Endothelial cell (in vitro differentiated cells): ENCODE data around the gene XXYLT1. TPM values are rescaled to one million over a fixed set of nuclear protein-coding genes. Genes with fewer than 3 reads are reported as not detected.

Source experiments
- DNase-seq: peaks from one replicate; pipeline ENCODE4 v3.0.0; 2021; ENCODE audit warnings: low spot score
- H3K27ac Mint-ChIP-seq: one replicate; pipeline ENCODE4 v1.8.0; 2021; ENCODE audit warnings: mixed read lengths, inconsistent platforms; ENCODE audit not compliant: unreplicated experiment
- H3K27me3 Mint-ChIP-seq: one replicate; pipeline ENCODE4 v1.8.0; 2021; ENCODE audit warnings: mild to moderate bottlenecking, moderate library complexity, mixed read lengths, inconsistent platforms; ENCODE audit not compliant: unreplicated experiment
- H3K36me3 Mint-ChIP-seq: one replicate; pipeline ENCODE4 v1.8.0; 2021; ENCODE audit warnings: mild to moderate bottlenecking, low read depth, mixed read lengths, inconsistent platforms; ENCODE audit not compliant: unreplicated experiment
- H3K4me1 Mint-ChIP-seq: one replicate; pipeline ENCODE4 v1.8.0; 2021; ENCODE audit warnings: mild to moderate bottlenecking, mixed read lengths, inconsistent platforms; ENCODE audit not compliant: unreplicated experiment
- H3K4me3 Mint-ChIP-seq: one replicate; pipeline ENCODE4 v1.8.0; 2021; ENCODE audit warnings: mild to moderate bottlenecking, mixed read lengths, inconsistent platforms; ENCODE audit not compliant: unreplicated experiment
- H3K9me3 Mint-ChIP-seq: one replicate; pipeline ENCODE4 v1.8.0; 2021; ENCODE audit warnings: mixed read lengths, inconsistent platforms; ENCODE audit not compliant: unreplicated experiment
- total RNA-seq: library from RNA; stranded (reverse); fragmentation: NEBNext Ultra II Directional; extraction: Animal tissue kit (Norgen Biotek cat#: 25700); gene quantifications from one replicate; pipeline ENCODE4 v1.2.1, GENCODE V29; 2021; ENCODE audit not compliant: unreplicated experiment
- TF ChIP-seq, protein P1 (sequence below): fragments of 200-600 bp; sonication (generic); IDR thresholded peaks from one replicate; pipeline ENCODE4 v1.5.0; 2021; ENCODE audit warnings: antibody characterized with exemption; ENCODE audit not compliant: unreplicated experiment

XXYLT1 gene
- total RNA-seq, 1 donor from 2014 or later, result 25.0 TPM

DNA sequence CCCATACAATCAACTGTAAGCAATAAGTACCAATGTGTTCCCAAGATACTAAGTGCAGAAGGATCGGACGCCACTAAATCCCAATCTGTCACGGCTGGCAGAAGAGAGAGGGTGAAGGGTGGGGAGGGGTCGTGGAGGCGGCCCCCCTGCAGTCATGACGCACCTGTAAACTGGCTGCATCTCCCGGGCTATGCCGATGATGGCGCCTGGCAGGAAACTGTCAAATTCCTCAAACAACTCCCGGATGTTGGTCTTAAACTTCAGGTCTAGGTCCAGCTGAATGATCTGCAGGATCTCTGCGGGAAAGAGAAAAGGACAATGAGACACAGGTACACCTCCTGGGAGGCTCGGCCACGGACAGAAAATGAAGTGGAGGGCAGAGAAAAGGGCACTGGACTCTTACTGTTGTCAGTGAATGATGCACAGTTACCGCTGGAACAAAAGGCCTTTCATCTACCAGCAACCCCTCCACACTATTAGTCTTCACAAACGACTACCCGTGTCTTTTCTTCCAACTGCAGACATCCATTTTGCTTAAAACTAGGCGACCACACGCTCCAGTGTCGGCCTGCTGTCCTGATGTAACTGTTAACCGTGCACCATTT is 114.6 kb downstream of the XXYLT1 start:
- Mint-ChIP-seq H3K4me3 (no peak overlapping the region), H3K27ac (peak overlapping the region; percentile 24), H3K4me1 (peaks cover 84% of the 10 kb centered on the region), H3K27me3 (peaks cover 10% of the 10 kb centered on the region), H3K9me3 (no peaks in the 10 kb centered on the region), H3K36me3 (peaks cover 5% of the 10 kb centered on the region)
- TF ChIP-seq, protein P1, sequence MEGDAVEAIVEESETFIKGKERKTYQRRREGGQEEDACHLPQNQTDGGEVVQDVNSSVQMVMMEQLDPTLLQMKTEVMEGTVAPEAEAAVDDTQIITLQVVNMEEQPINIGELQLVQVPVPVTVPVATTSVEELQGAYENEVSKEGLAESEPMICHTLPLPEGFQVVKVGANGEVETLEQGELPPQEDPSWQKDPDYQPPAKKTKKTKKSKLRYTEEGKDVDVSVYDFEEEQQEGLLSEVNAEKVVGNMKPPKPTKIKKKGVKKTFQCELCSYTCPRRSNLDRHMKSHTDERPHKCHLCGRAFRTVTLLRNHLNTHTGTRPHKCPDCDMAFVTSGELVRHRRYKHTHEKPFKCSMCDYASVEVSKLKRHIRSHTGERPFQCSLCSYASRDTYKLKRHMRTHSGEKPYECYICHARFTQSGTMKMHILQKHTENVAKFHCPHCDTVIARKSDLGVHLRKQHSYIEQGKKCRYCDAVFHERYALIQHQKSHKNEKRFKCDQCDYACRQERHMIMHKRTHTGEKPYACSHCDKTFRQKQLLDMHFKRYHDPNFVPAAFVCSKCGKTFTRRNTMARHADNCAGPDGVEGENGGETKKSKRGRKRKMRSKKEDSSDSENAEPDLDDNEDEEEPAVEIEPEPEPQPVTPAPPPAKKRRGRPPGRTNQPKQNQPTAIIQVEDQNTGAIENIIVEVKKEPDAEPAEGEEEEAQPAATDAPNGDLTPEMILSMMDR, result no peak
- DNase-seq, result no peak

DNA sequence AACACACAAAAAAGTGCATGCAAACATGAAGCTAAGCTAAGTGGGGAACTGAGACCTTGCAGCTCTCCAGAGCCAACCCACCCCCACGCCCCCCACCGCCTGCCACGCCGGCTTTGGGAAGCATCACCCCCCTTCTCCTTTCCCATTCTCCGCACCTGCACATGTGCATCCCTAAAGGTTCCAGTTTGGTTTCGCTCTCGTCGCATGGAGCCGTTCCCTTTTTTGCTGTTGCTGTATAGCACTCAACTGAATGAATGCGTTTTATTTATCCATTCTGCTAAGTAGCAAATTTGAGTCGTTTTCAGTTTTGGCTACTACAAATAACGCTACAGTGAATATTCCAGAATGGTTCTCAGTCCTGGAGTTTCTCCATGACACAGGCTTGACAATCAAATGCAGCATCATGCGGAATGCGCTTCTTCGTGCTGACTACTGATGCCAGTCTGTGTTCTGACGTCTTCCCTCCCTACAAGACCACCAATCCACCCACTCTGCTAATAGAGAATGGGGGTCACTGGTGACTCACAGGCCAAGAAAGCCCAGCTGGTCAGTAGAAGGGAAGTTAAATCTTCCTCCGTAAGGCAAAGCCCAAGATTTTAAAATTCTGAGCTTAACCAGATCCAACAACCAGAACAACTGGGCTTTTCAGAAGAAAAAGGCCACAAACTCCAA is 115.3 kb downstream of the XXYLT1 start:
- no peak for DNase-seq
- peak overlapping the region; percentile 89 for H3K27ac Mint-ChIP-seq

DNA sequence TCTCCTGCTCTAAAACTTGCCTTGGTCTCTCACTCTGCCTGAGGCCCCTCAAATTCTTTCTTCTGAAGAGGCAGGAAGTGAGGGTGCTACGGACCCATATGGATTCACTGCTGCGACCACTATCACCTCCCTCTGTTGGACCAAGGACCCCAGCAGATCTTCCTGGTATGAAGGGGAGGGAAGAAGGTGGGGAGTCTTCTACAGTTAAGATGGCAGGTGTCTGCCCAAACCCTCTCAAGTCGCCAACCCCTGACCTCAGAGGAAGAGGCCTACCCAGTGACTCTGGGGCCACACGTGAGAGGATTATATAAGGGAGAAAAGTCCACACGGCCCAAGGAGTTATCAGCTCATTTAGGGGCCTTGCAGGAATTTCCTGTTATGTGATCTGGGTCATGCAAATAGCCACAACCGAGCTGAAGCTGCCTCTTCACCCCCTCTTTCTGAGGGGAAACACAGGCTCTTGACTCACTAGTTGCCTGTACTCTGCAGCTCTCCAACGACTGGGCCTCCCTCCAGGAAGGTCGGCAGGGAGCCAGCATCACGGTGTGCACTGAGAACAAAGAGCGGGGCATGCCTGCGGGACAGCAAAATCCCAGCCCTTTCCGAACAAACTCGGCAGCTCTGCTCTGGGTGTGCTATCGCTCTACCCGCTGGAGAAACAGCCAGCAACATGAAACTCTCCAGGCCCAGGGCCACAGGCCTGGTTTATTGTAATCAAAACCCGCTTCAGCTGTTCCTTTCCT is 116.0 kb downstream of the XXYLT1 start:
- peak; percentile 36 for DNase-seq
- Mint-ChIP-seq H3K27ac (peak overlapping the region; percentile 89), H3K9me3 (no peaks in the 10 kb centered on the region), H3K4me3 (peak overlapping the region; percentile 70), H3K4me1 (peaks cover 83% of the 10 kb centered on the region), H3K27me3 (peaks cover 13% of the 10 kb centered on the region), H3K36me3 (peaks cover 5% of the 10 kb centered on the region)
- TF ChIP-seq, protein P1, result no peak

More for the DNA sequence above, 115.3 kb downstream of the XXYLT1 start:
- Mint-ChIP-seq H3K4me1 (peaks cover 82% of the 10 kb centered on the region), H3K4me3 (peak overlapping the region; percentile 66), H3K9me3 (no peaks in the 10 kb centered on the region), H3K36me3 (peaks cover 5% of the 10 kb centered on the region), H3K27me3 (peaks cover 11% of the 10 kb centered on the region)
- TF ChIP-seq, protein P1, result no peak

DNA sequence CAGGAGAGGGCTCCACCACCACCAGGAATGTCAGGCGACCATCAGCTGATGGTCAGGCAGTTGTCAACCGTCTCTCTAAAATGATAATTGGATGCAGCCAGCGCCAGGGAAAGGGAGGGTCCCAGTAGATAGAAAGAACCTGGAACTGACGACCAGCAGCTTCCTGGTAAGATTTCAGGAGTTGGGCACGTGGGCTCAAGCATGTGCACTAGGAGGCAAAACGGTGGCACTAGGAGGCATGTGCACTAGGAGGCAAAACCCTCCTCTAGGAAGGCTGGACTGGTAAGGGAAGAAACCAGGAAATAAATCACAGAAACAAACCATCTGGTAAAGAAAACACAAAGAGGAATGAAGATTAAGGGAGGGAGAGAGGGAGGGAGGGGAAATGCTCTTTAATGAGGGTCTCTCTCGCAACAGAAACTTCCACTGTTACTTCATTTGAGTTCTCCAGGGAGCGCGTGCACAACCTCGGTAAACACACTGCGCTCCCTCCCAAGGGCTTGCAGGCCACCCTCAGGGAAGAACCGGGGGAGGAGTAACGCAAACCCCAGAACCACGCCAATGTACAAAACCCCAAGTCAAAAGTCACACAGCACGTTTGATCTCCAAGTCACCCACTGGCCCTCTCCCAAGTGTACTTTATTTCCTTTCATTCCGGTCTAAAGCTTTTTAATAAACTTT is 116.7 kb downstream of the XXYLT1 start:
- Mint-ChIP-seq H3K27me3 (peaks cover 13% of the 10 kb centered on the region), H3K27ac (peak overlapping the region; percentile 89), H3K4me1 (peaks cover 83% of the 10 kb centered on the region), H3K4me3 (no peak overlapping the region), H3K36me3 (peaks cover 5% of the 10 kb centered on the region), H3K9me3 (no peaks in the 10 kb centered on the region)
- DNase-seq, result no peak
- TF ChIP-seq, protein P1, result no peak
